ENCODE data around the gene MOXD1. TPM values are rescaled to one million over a fixed set of nuclear protein-coding genes. Genes with fewer than 3 reads are reported as not detected.
A peak's percentile ranks its signal among the peaks of the same experiment; 100 is the strongest.

MOXD1 gene
- total RNA-seq, 1 donor = 19.5 TPM

- Histone ChIP-seq H3K27ac (ENCODE audit: low read depth, low read length) (peak overlapping the region; percentile 31), H3K27me3 (ENCODE audit: insufficient read depth, low read length) (no peaks in the 10 kb centered on the region), H3K9me3 (ENCODE audit: low read depth, low read length) (no peaks in the 10 kb centered on the region), H3K36me3 (ENCODE audit: insufficient read depth, low read length) (no peaks in the 10 kb centered on the region), H2AFZ (ENCODE audit: low read length) (no peak overlapping the region), H3K79me2 (ENCODE audit: insufficient read depth, low read length) (peaks cover 2% of the 10 kb centered on the region), H3K4me1 (ENCODE audit: insufficient read depth, low read length) (peaks cover 31% of the 10 kb centered on the region), H3K4me3 (ENCODE audit: insufficient read depth, low read length) (no peak overlapping the region), H3K4me2 (ENCODE audit: insufficient read depth, low read length) (peak overlapping the region; percentile 50), H4K20me1 (ENCODE audit: insufficient read depth, low read length) (no peaks in the 10 kb centered on the region)
- no peak for TF ChIP-seq CTCF (IDR thresholded peaks at IDR 0.05; ENCODE audit: extremely low read depth, low read depth, low read length)
- DNase-seq (ENCODE audit: insufficient read length, low spot score, missing footprints) = peak; percentile 39
These were observed 4.1 kb upstream of the MOXD1 start for GRCh38 chr6:132405143-132405915.

- Histone ChIP-seq H3K4me3 (ENCODE audit: insufficient read depth, low read length) (no peak overlapping the region), H3K4me1 (ENCODE audit: insufficient read depth, low read length) (peaks cover 36% of the 10 kb centered on the region), H3K27me3 (ENCODE audit: insufficient read depth, low read length) (no peaks in the 10 kb centered on the region), H3K9me3 (ENCODE audit: low read depth, low read length) (no peaks in the 10 kb centered on the region), H3K27ac (ENCODE audit: low read depth, low read length) (peak overlapping the region; percentile 31), H3K36me3 (ENCODE audit: insufficient read depth, low read length) (no peaks in the 10 kb centered on the region), H2AFZ (ENCODE audit: low read length) (no peak overlapping the region), H3K79me2 (ENCODE audit: insufficient read depth, low read length) (peaks cover 2% of the 10 kb centered on the region), H4K20me1 (ENCODE audit: insufficient read depth, low read length) (no peaks in the 10 kb centered on the region), H3K4me2 (ENCODE audit: insufficient read depth, low read length) (peak overlapping the region; percentile 50)
- TF ChIP-seq CTCF (IDR thresholded peaks at IDR 0.05; ENCODE audit: extremely low read depth, low read depth, low read length) = no peak
- DNase-seq (ENCODE audit: insufficient read length, low spot score, missing footprints) = peak; percentile 67
These were observed 3.5 kb upstream of the MOXD1 start for GRCh38 chr6:132404736-132405135.

- Histone ChIP-seq H3K27ac (ENCODE audit: low read depth, low read length) (no peak overlapping the region), H4K20me1 (ENCODE audit: insufficient read depth, low read length) (no peaks in the 10 kb centered on the region), H3K4me2 (ENCODE audit: insufficient read depth, low read length) (peak overlapping the region; percentile 50), H2AFZ (ENCODE audit: low read length) (no peak overlapping the region), H3K36me3 (ENCODE audit: insufficient read depth, low read length) (no peaks in the 10 kb centered on the region), H3K27me3 (ENCODE audit: insufficient read depth, low read length) (no peaks in the 10 kb centered on the region), H3K9me3 (ENCODE audit: low read depth, low read length) (no peaks in the 10 kb centered on the region), H3K4me1 (ENCODE audit: insufficient read depth, low read length) (peaks cover 40% of the 10 kb centered on the region), H3K4me3 (ENCODE audit: insufficient read depth, low read length) (no peak overlapping the region), H3K79me2 (ENCODE audit: insufficient read depth, low read length) (peaks cover 2% of the 10 kb centered on the region)
- no peak for TF ChIP-seq CTCF (IDR thresholded peaks at IDR 0.05; ENCODE audit: extremely low read depth, low read depth, low read length)
- DNase-seq (ENCODE audit: insufficient read length, low spot score, missing footprints) = no peak
These were observed 3.1 kb upstream of the MOXD1 start for GRCh38 chr6:132404330-132404729.

GRCh38 chr6:132401618-132402285 is 477 bp upstream of the MOXD1 start:
- peaks cover 44% of the 10 kb centered on the region for H3K4me1 ChIP-seq (ENCODE audit: insufficient read depth, low read length)
- peak overlapping the region; percentile 83 for H3K4me3 ChIP-seq (ENCODE audit: insufficient read depth, low read length)
- H3K4me2 ChIP-seq (ENCODE audit: insufficient read depth, low read length) = peak overlapping the region; percentile 85
- no peak overlapping the region for H3K27ac ChIP-seq (ENCODE audit: low read depth, low read length)
- peaks cover 15% of the 10 kb centered on the region for H3K79me2 ChIP-seq (ENCODE audit: insufficient read depth, low read length)
- H3K36me3 ChIP-seq (ENCODE audit: insufficient read depth, low read length) = no peaks in the 10 kb centered on the region
- peak overlapping the region; percentile 93 for H2AFZ ChIP-seq (ENCODE audit: low read length)
- DNase-seq (ENCODE audit: insufficient read length, low spot score, missing footprints) = peak; percentile 57
- H4K20me1 ChIP-seq (ENCODE audit: insufficient read depth, low read length) = no peaks in the 10 kb centered on the region
- H3K27me3 ChIP-seq (ENCODE audit: insufficient read depth, low read length) = no peaks in the 10 kb centered on the region
- TF ChIP-seq CTCF (IDR thresholded peaks at IDR 0.05; ENCODE audit: extremely low read depth, low read depth, low read length) = no peak
- H3K9me3 ChIP-seq (ENCODE audit: low read depth, low read length) = no peaks in the 10 kb centered on the region

Data from osteoblast (primary cell).